ENCODE measurements around the gene ST8SIA6. TPM values are rescaled to one million over a fixed set of nuclear protein-coding genes. Genes with fewer than 3 reads are reported as not detected.

Gene ST8SIA6
- polyA plus RNA-seq, 2 donors, result 0.13 to 0.61 TPM

- WGBS, 2 donors, result 75 to 91% methylated on average over 12 of the region's 12 CpGs
- H3K4me3 ChIP-seq (ENCODE audit: low read depth in 1 of 2, low read length in 2 of 2), result no peak overlapping the region
These were observed 164.6 kb downstream of the ST8SIA6 start for GRCh38 chr10:17289763-17290162.

GRCh38 chr10:17286562-17287550 lies 167.5 kb downstream of the ST8SIA6 start:
- WGBS, 2 donors, result 65 to 66% methylated on average over 10 of the region's 10 CpGs
- Histone ChIP-seq H3K36me3 (ENCODE audit: control insufficient read depth in 2 of 2, insufficient read depth in 2 of 2, low read length in 1 of 2) (no peaks in the 10 kb centered on the region), H3K27me3 (ENCODE audit: control insufficient read depth in 1 of 2, insufficient read depth in 2 of 2, low read length in 2 of 2) (no peaks in the 10 kb centered on the region), H3K4me1 (ENCODE audit: control insufficient read depth in 2 of 2, insufficient read depth in 2 of 2, low read length in 1 of 2) (no peaks in the 10 kb centered on the region), H3K4me3 (ENCODE audit: low read depth in 1 of 2, low read length in 2 of 2) (no peak overlapping the region), H3K27ac (ENCODE audit: low read depth in 2 of 2, low read length in 1 of 2) (no peak overlapping the region), H3K9me3 (ENCODE audit: control insufficient read depth in 2 of 2, insufficient read depth in 1 of 2, low read depth in 1 of 2, low read length in 1 of 2) (peaks cover 5 to 6% of the 10 kb centered on the region in 2 donors)

More at GRCh38 chr10:17289763-17290162, 164.6 kb downstream of the ST8SIA6 start:
- no peaks in the 10 kb centered on the region for H3K36me3 ChIP-seq (ENCODE audit: control insufficient read depth in 2 of 2, insufficient read depth in 2 of 2, low read length in 1 of 2)
- no peak overlapping the region for H3K27ac ChIP-seq (ENCODE audit: low read depth in 2 of 2, low read length in 1 of 2)
- no peaks in the 10 kb centered on the region for H3K9me3 ChIP-seq (ENCODE audit: control insufficient read depth in 2 of 2, insufficient read depth in 1 of 2, low read depth in 1 of 2, low read length in 1 of 2)
- H3K27me3 ChIP-seq (ENCODE audit: control insufficient read depth in 1 of 2, insufficient read depth in 2 of 2, low read length in 2 of 2), result no peaks in the 10 kb centered on the region
- H3K4me1 ChIP-seq (ENCODE audit: control insufficient read depth in 2 of 2, insufficient read depth in 2 of 2, low read length in 1 of 2), result no peaks in the 10 kb centered on the region

GRCh38 chr10:17282311-17282710 lies 172.1 kb downstream of the ST8SIA6 start:
- H3K4me3 ChIP-seq (ENCODE audit: low read depth in 1 of 2, low read length in 2 of 2), result no peak overlapping the region
- no peaks in the 10 kb centered on the region for H3K36me3 ChIP-seq (ENCODE audit: control insufficient read depth in 2 of 2, insufficient read depth in 2 of 2, low read length in 1 of 2)
- no peak overlapping the region for H3K27ac ChIP-seq (ENCODE audit: low read depth in 2 of 2, low read length in 1 of 2)
- no peaks in the 10 kb centered on the region for H3K4me1 ChIP-seq (ENCODE audit: control insufficient read depth in 2 of 2, insufficient read depth in 2 of 2, low read length in 1 of 2)
- no peaks in the 10 kb centered on the region for H3K27me3 ChIP-seq (ENCODE audit: control insufficient read depth in 1 of 2, insufficient read depth in 2 of 2, low read length in 2 of 2)
- 82 to 83% methylated on average over 3 of the region's 3 CpGs for WGBS, 2 donors
- H3K9me3 ChIP-seq (ENCODE audit: control insufficient read depth in 2 of 2, insufficient read depth in 1 of 2, low read depth in 1 of 2, low read length in 1 of 2), result peaks cover 5 to 6% of the 10 kb centered on the region in 2 donors

GRCh38 chr10:17278607-17279240 lies 175.7 kb downstream of the ST8SIA6 start:
- Histone ChIP-seq H3K27me3 (ENCODE audit: control insufficient read depth in 1 of 2, insufficient read depth in 2 of 2, low read length in 2 of 2) (no peaks in the 10 kb centered on the region), H3K36me3 (ENCODE audit: control insufficient read depth in 2 of 2, insufficient read depth in 2 of 2, low read length in 1 of 2) (no peaks in the 10 kb centered on the region), H3K4me1 (ENCODE audit: control insufficient read depth in 2 of 2, insufficient read depth in 2 of 2, low read length in 1 of 2) (no peaks in the 10 kb centered on the region), H3K27ac (ENCODE audit: low read depth in 2 of 2, low read length in 1 of 2) (no peak overlapping the region), H3K9me3 (ENCODE audit: control insufficient read depth in 2 of 2, insufficient read depth in 1 of 2, low read depth in 1 of 2, low read length in 1 of 2) (peaks cover 5 to 6% of the 10 kb centered on the region in 2 donors), H3K4me3 (ENCODE audit: low read depth in 1 of 2, low read length in 2 of 2) (no peak overlapping the region)
- WGBS, 2 donors, result 53 to 64% methylated on average over 4 of the region's 4 CpGs

- H3K36me3 ChIP-seq (ENCODE audit: control insufficient read depth in 2 of 2, insufficient read depth in 2 of 2, low read length in 1 of 2), result no peaks in the 10 kb centered on the region
- no peaks in the 10 kb centered on the region for H3K27me3 ChIP-seq (ENCODE audit: control insufficient read depth in 1 of 2, insufficient read depth in 2 of 2, low read length in 2 of 2)
- H3K4me3 ChIP-seq (ENCODE audit: low read depth in 1 of 2, low read length in 2 of 2), result no peak overlapping the region
- H3K9me3 ChIP-seq (ENCODE audit: control insufficient read depth in 2 of 2, insufficient read depth in 1 of 2, low read depth in 1 of 2, low read length in 1 of 2), result no peaks in the 10 kb centered on the region
- no peak overlapping the region for H3K27ac ChIP-seq (ENCODE audit: low read depth in 2 of 2, low read length in 1 of 2)
- 76% methylated on average over 9 of the region's 9 CpGs for WGBS, 2 donors
- H3K4me1 ChIP-seq (ENCODE audit: control insufficient read depth in 2 of 2, insufficient read depth in 2 of 2, low read length in 1 of 2), result no peaks in the 10 kb centered on the region
These were observed 177.5 kb downstream of the ST8SIA6 start for GRCh38 chr10:17276756-17277424.

GRCh38 chr10:17273403-17273802 lies 181.0 kb downstream of the ST8SIA6 start:
- H3K27me3 ChIP-seq (ENCODE audit: control insufficient read depth in 1 of 2, insufficient read depth in 2 of 2, low read length in 2 of 2), result no peaks in the 10 kb centered on the region
- WGBS, 2 donors, result 45 to 49% methylated on average over 2 of the region's 2 CpGs

GRCh38 chr10:17272648-17273047 lies 181.7 kb downstream of the ST8SIA6 start:
- Histone ChIP-seq H3K4me3 (ENCODE audit: low read depth in 1 of 2, low read length in 2 of 2) (no peak overlapping the region), H3K9me3 (ENCODE audit: control insufficient read depth in 2 of 2, insufficient read depth in 1 of 2, low read depth in 1 of 2, low read length in 1 of 2) (no peaks in the 10 kb centered on the region), H3K27ac (ENCODE audit: low read depth in 2 of 2, low read length in 1 of 2) (no peak overlapping the region), H3K36me3 (ENCODE audit: control insufficient read depth in 2 of 2, insufficient read depth in 2 of 2, low read length in 1 of 2) (no peaks in the 10 kb centered on the region), H3K27me3 (ENCODE audit: control insufficient read depth in 1 of 2, insufficient read depth in 2 of 2, low read length in 2 of 2) (no peaks in the 10 kb centered on the region), H3K4me1 (ENCODE audit: control insufficient read depth in 2 of 2, insufficient read depth in 2 of 2, low read length in 1 of 2) (no peaks in the 10 kb centered on the region)
- WGBS, 2 donors, result 92 to 96% methylated on average over 12 of the region's 12 CpGs

More at GRCh38 chr10:17273403-17273802, 181.0 kb downstream of the ST8SIA6 start:
- Histone ChIP-seq H3K27ac (ENCODE audit: low read depth in 2 of 2, low read length in 1 of 2) (no peak overlapping the region), H3K9me3 (ENCODE audit: control insufficient read depth in 2 of 2, insufficient read depth in 1 of 2, low read depth in 1 of 2, low read length in 1 of 2) (no peaks in the 10 kb centered on the region), H3K4me1 (ENCODE audit: control insufficient read depth in 2 of 2, insufficient read depth in 2 of 2, low read length in 1 of 2) (no peaks in the 10 kb centered on the region), H3K36me3 (ENCODE audit: control insufficient read depth in 2 of 2, insufficient read depth in 2 of 2, low read length in 1 of 2) (no peaks in the 10 kb centered on the region), H3K4me3 (ENCODE audit: low read depth in 1 of 2, low read length in 2 of 2) (no peak overlapping the region)

Other genes with a start within 250 kb of the ST8SIA6 start
- gene VIM, start 226.4 kb downstream of the ST8SIA6 start, polyA plus RNA-seq, result 100 to 1,000 TPM in 1 of 2 donors, 10 to 100 TPM in 1; 70.1 to 174 TPM
- 1 to 10 TPM; 9.3 to 9.8 TPM for gene HACD1, start 162.8 kb upstream of the ST8SIA6 start, polyA plus RNA-seq
- 1 to 10 TPM; 7.9 to 9.3 TPM for gene STAM, start 189.6 kb upstream of the ST8SIA6 start, polyA plus RNA-seq